NCI-H69 (cell line): ENCODE data around the gene ADGRB2.

ENCODE experiments used
- DNase-seq: peaks from one replicate; lab custom pipeline; 2025; lab: John Stamatoyannopoulos, UW

Gene ADGRB2

DNA sequence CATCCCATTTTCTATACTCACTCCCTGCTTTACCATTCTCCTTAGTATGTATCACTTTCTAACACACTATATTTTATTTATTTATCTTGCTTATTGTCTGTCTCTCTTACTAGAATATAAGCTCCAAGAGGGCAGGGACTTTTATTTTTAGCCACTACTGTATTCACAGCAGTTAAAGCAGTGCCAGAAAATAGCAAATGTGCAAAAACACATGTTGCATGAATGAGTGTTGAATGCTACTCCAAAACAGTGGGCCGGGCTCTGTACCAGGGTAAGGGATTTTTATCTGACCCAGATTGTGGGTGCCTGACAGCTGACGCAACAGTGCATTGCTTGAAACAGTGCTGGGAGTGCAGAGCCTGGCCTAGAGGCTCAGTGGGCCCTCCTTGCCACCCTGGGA is 85.0 kb downstream of the ADGRB2 start:
- DNase-seq: no peak

- DNase-seq: no peak
Measured at GRCh38 chr1:31678681-31679080, 85.5 kb downstream of the ADGRB2 start.

- DNase-seq: no peak
Measured at GRCh38 chr1:31677949-31678348, 86.2 kb downstream of the ADGRB2 start.

GRCh38 chr1:31677401-31677800 is 86.7 kb downstream of the ADGRB2 start:
- no peak for DNase-seq
